Measurements from ENCODE around the gene TUBA4B.
A peak's percentile ranks its signal among the peaks of the same experiment; 100 is the strongest.

TUBA4B gene

GRCh38 chr2:219252900-219253752 lies at the start of gene TUBA4B:
Gene TUBA4B, plus strand, starts transcription at chr2:219253243. Its CDS starts 165 bp downstream, at chr2:219253408.
- H3K4me3 ChIP-seq = peak within 1 kb of the TSS; percentile 50 to 79 (median 67)
- peak within 1 kb of the TSS; percentile 50 to 98 (median 87) for H3K27ac ChIP-seq

DNA sequence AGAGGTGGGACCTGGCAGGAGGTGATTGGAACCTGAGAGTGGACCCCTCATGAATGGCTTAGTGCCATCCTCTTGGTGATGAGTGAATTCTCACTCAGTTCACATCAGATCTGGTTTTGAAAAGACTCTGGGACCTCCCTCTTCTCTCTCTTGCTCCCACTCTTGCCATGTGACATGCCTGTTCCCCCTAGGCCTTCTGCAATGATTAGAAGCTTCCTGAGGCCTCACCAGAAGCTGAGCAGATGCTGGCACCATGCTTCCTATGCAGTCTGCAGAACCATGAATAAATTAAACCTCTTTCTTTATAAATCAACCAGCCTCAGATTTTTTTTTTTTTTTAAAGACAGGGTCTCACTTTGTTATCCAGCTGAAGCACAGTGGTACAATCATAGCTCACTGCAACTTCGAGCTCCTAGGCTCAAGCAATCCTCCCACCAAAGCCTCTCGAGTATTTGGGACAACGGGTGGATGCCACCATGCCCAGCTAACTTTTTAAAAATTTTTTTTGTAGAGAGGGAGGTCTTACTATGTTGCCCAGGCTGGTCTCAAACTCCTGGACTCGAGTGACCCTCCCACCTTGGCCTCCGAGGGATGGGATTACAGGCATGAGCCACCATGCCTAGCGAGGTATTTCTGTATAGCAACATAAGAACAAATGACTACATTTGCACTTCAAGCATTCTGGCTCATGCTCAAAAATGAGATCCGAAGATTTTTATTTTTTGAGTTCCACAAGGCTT lies 48.4 kb upstream of the TUBA4B start:
- no peak overlapping the region for H3K4me3 ChIP-seq

GRCh38 chr2:219205165-219205538 lies 47.9 kb upstream of the TUBA4B start:
- Histone ChIP-seq H3K27ac (no peak overlapping the region), H3K4me3 (no peak overlapping the region)

More for the DNA sequence above, 48.4 kb upstream of the TUBA4B start:
- no peak overlapping the region for H3K27ac ChIP-seq

- Histone ChIP-seq H3K27ac (peak overlapping the region in 20 of 21 experiments; percentile 78 to 97 (median 92)), H3K4me3 (peak overlapping the region; percentile 52 to 77 (median 66))
These were observed 47.1 kb upstream of the TUBA4B start for GRCh38 chr2:219205981-219206327.

GRCh38 chr2:219206328-219207133 lies 46.5 kb upstream of the TUBA4B start, which contains the start of gene ZFAND2B:
Gene ZFAND2B, plus strand, starts transcription at chr2:219206782. Its CDS starts 206 bp downstream, at chr2:219206988.
- Histone ChIP-seq H3K27ac (peak within 1 kb of the TSS; percentile 76 to 97 (median 91)), H3K4me3 (peak within 1 kb of the TSS; percentile 52 to 77 (median 66))

DNA sequence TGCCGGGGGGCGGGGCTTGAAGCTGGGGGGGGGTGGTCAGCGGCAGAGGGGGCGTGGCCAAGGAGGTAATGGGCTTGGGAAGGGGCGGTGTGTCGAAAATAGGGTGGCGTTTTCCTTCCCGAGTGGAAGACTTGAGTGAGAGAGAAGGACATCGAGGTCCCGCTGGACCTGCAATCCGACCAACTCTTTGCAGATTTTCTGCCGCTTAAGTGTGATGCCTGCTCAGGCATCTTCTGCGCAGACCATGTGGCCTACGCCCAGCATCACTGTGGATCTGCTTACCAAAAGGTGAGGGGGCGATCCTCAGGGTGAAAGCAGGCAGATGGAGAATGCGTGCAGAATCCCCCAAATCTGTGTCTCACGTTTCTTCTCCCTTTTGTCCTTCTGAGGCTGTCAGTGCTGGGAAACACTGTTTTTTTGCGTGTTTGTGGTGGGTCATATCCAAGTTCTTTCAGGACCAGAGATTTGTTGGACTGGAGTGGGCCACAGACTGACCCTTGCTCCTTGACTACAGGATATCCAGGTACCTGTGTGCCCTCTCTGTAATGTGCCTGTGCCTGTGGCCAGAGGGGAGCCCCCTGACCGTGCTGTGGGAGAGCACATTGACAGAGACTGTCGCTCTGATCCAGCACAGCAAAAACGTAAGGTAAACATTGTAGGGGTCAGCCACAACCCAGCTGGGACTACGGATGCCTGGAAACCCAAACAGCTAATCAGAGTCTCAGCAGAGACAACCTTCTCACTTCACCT lies 45.7 kb upstream of the TUBA4B start:
- H3K27ac ChIP-seq = peak overlapping the region; percentile 76 to 97 (median 91)
- H3K4me3 ChIP-seq = peak overlapping the region; percentile 52 to 77 (median 66)

GRCh38 chr2:219207884-219208740 lies 44.9 kb upstream of the TUBA4B start:
- Histone ChIP-seq H3K27ac (peak overlapping the region in 12 of 21 experiments; percentile 82 to 97 (median 92)), H3K4me3 (peak overlapping the region in 2 of 7 experiments; percentile 66 to 75)

- Histone ChIP-seq H3K27ac (peak overlapping the region in 4 of 21 experiments; percentile 3 to 62 (median 14)), H3K4me3 (no peak overlapping the region)
These were observed 43.5 kb upstream of the TUBA4B start for GRCh38 chr2:219209236-219210195.

DNA sequence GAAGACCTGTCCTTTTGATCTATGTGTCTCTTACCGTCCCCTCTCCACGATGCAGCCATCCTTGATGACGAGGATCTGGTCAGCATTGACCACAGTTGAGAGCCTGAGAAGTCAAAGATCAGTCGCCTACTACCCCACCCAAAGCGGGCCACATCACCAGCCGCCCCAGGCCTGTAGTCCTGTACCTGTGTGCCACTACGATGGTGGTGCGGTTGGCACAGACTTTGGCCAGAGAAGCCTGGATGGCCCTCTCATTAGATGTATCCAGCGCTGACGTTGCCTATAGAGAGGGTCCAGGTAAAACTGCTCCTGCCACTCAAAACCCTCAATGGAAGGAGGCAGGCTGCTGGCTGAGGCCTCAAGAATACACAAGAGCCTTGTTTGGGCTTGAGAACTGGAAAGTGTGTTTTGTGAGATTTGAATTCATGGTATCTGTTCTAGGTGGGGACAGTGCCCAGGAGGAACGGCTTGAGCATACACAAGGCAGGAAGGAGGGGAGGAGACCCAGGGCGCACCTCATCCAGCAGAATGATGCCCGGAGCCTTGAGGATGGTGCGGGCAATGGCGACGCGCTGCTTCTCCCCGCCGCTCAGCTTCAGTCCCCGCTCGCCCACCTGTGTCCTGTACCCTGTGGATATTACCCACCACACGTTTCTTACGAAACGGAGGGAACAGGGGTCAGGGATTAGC lies 42.7 kb upstream of the TUBA4B start:
- Histone ChIP-seq H3K27ac (peak overlapping the region in 3 of 21 experiments; percentile 24 to 62 (median 60)), H3K4me3 (no peak overlapping the region)

GRCh38 chr2:219210886-219211362 lies 42.1 kb upstream of the TUBA4B start:
- Histone ChIP-seq H3K27ac (peak overlapping the region in 3 of 21 experiments; percentile 24 to 60 (median 48)), H3K4me3 (no peak overlapping the region)

- no peak overlapping the region for H3K4me3 ChIP-seq
- no peak overlapping the region for H3K27ac ChIP-seq
These were observed 40.0 kb upstream of the TUBA4B start for GRCh38 chr2:219213026-219213415.

GRCh38 chr2:219213486-219214071 lies 39.5 kb upstream of the TUBA4B start:
- no peak overlapping the region for H3K27ac ChIP-seq
- H3K4me3 ChIP-seq = no peak overlapping the region

DNA sequence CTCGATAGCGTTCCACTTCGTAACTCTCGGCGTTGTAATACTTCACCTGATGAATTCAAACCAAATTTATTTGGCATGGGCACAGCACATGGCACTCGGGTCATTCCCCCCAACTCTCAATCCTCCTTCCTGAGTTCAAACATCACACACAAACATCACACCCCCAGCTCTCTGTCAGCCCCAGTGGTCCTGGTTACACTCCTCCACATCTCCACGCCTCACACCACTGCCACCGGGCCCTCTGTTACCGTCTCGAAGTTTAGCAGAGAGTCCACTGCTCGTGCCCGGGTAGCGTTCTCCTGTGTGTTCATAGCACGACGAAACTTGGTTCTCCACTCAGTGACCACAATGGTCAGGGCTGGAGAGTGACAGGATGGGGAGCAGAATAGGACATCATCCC lies 38.9 kb upstream of the TUBA4B start:
- Histone ChIP-seq H3K4me3 (no peak overlapping the region), H3K27ac (no peak overlapping the region)

DNA sequence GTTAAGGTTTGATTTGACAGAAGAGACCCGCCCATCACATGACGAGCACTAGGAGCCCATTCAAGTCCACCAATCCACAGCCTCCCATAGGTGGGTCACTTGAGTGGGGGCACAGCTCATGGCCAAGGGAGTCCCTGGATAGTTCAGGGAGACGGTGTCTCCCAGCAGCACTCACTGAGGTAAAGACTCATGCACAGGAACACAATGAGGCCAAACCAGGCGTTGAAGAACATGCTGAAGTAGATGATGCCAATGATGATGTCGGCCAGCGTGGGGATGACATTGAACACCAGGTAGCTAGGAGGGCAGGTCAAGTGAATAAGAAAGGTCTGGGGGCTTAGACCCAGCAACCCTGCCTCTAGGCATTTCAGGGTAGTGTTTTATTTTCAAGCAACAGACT lies 38.3 kb upstream of the TUBA4B start:
- no peak overlapping the region for H3K27ac ChIP-seq
- H3K4me3 ChIP-seq = no peak overlapping the region

- H3K4me3 ChIP-seq = no peak overlapping the region
- peak overlapping the region in 2 of 21 experiments; percentile 9 to 89 for H3K27ac ChIP-seq
These were observed 37.0 kb upstream of the TUBA4B start for GRCh38 chr2:219215871-219216534.
